Large intestine (tissue), 1 donor: ENCODE data around the gene IHH. TPM values are rescaled to one million over a fixed set of nuclear protein-coding genes. Genes with fewer than 3 reads are reported as not detected.

Experiments
- polyA plus RNA-seq: library from polyadenylated mRNA; unstranded; fragments of 120-200 nt; gene quantifications from one replicate; pipeline ENCODE4 v1.2.1, GENCODE V29; 2013

Gene IHH
- polyA plus RNA-seq, 1 donor: 68.4 TPM

Other genes with a start within 250 kb of the IHH start
- 0.07 TPM for gene PRKAG3, start 229.1 kb downstream of the IHH start, polyA plus RNA-seq
- gene WNT6, start 201.1 kb downstream of the IHH start, polyA plus RNA-seq: 0.24 TPM
- gene WNT10A, start 180.1 kb downstream of the IHH start, polyA plus RNA-seq: 1.5 TPM
- gene CDK5R2, start 101.3 kb downstream of the IHH start, polyA plus RNA-seq: 2.9 TPM
- gene FEV, start 75.7 kb downstream of the IHH start, polyA plus RNA-seq: 11.9 TPM
- 13.3 TPM for gene CRYBA2, start 67.5 kb downstream of the IHH start, polyA plus RNA-seq
- 3.4 TPM for gene CFAP65, start 19.4 kb downstream of the IHH start, polyA plus RNA-seq
- 33.9 TPM for gene NHEJ1, start 99.9 kb upstream of the IHH start, polyA plus RNA-seq
- gene SLC23A3, start 109.1 kb upstream of the IHH start, polyA plus RNA-seq: 6.2 TPM
- 56.2 TPM for gene CNPPD1, start 116.0 kb upstream of the IHH start, polyA plus RNA-seq
- 82.0 TPM for gene RETREG2, start 117.4 kb upstream of the IHH start, polyA plus RNA-seq
- gene ZFAND2B, start 145.9 kb upstream of the IHH start, polyA plus RNA-seq: 54.6 TPM
- 43.7 TPM for gene ABCB6, start 158.0 kb upstream of the IHH start, polyA plus RNA-seq
- gene ATG9A, start 168.7 kb upstream of the IHH start, polyA plus RNA-seq: 41.2 TPM
- 65.8 TPM for gene ANKZF1, start 168.9 kb upstream of the IHH start, polyA plus RNA-seq
- gene GLB1L, start 184.5 kb upstream of the IHH start, polyA plus RNA-seq: 20.9 TPM
- gene STK16, start 184.6 kb upstream of the IHH start, polyA plus RNA-seq: 36.2 TPM
- gene TUBA4B, start 192.3 kb upstream of the IHH start, polyA plus RNA-seq: not detected
- 25.6 TPM for gene TUBA4A, start 193.0 kb upstream of the IHH start, polyA plus RNA-seq
- gene DNAJB2, start 218.4 kb upstream of the IHH start, polyA plus RNA-seq: 46.9 TPM
- 9.2 TPM for gene PTPRN, start 248.5 kb upstream of the IHH start, polyA plus RNA-seq